SK-N-SH treated with all-trans-retinoic acid at 6 μM for 48 hours (cell line): ENCODE measurements around the gene SMG1.

ENCODE experiments used
- ARNTL ChIP-seq: fragments of 450-650 bp; formaldehyde crosslinking; IDR thresholded peaks from 2 replicates; pipeline ENCODE4 v1.5.0; 2020; ENCODE audit warnings: low read depth, mild to moderate bottlenecking, moderate library complexity, borderline replicate concordance
- BACH2 ChIP-seq: fragments of 250-450 bp; sonication (Bioruptor Pico); IDR thresholded peaks from 2 replicates; pipeline ENCODE4 v1.9.0; 2021; ENCODE audit warnings: mild to moderate bottlenecking, borderline replicate concordance
- CREB5 ChIP-seq: fragments of 250-450 bp; sonication (Bioruptor Pico); IDR thresholded peaks from 2 replicates; pipeline ENCODE4 v1.5.1; 2020; ENCODE audit warnings: low read depth, mild to moderate bottlenecking, moderate library complexity
- ESRRG ChIP-seq: fragments of 250-450 bp; sonication (Bioruptor Pico); IDR thresholded peaks from 2 replicates; pipeline ENCODE4 v1.6.1; 2021; ENCODE audit warnings: mild to moderate bottlenecking
- GLIS3 ChIP-seq: fragments of 250-450 bp; sonication (Bioruptor Pico); IDR thresholded peaks from 2 replicates; pipeline ENCODE4 v1.5.0; 2020; ENCODE audit warnings: mild to moderate bottlenecking, moderate library complexity
- ISL1 ChIP-seq: fragments of 250-450 bp; sonication (Bioruptor Pico); IDR thresholded peaks from 2 replicates; pipeline ENCODE4 v2.1.2; 2022; ENCODE audit warnings: mild to moderate bottlenecking, moderate library complexity
- PATZ1 ChIP-seq: fragments of 250-450 bp; sonication (Bioruptor Pico); IDR thresholded peaks from 2 replicates; pipeline ENCODE4 v1.8.0; 2020; ENCODE audit warnings: mild to moderate bottlenecking, moderate library complexity, borderline replicate concordance
- POU6F1 ChIP-seq: fragments of 250-450 bp; sonication (Bioruptor Pico); IDR thresholded peaks from 2 replicates; pipeline ENCODE4 v1.8.0; 2021; ENCODE audit warnings: low read depth, mild to moderate bottlenecking, moderate library complexity, borderline replicate concordance
- TOX ChIP-seq: fragments of 250-450 bp; sonication (Bioruptor Pico); IDR thresholded peaks from 2 replicates; pipeline ENCODE4 v1.8.0; 2021; ENCODE audit warnings: mild to moderate bottlenecking, moderate library complexity, borderline replicate concordance
- ZFP30 ChIP-seq: fragments of 450-650 bp; formaldehyde crosslinking; IDR thresholded peaks from 2 replicates; pipeline ENCODE4 v1.5.0; 2022; ENCODE audit warnings: mild to moderate bottlenecking, moderate library complexity
- ZNF565 ChIP-seq: fragments of 450-650 bp; formaldehyde crosslinking; conservative IDR thresholded peaks from 2 replicates; pipeline ENCODE4 v1.5.0; 2020; ENCODE audit warnings: low read depth, mild to moderate bottlenecking, moderate library complexity

- TF ChIP-seq BACH2 (CRISPR knock-in tag), result no peak
- no peak for TF ChIP-seq ESRRG (CRISPR knock-in tag)
- TF ChIP-seq PATZ1 (CRISPR knock-in tag), result no peak
- no peak for TF ChIP-seq POU6F1 (CRISPR knock-in tag)
- no peak for TF ChIP-seq ISL1
- no peak for TF ChIP-seq ARNTL (CRISPR knock-in tag)
- no peak for TF ChIP-seq CREB5
- no peak for TF ChIP-seq ZNF565 (CRISPR knock-in tag)
- TF ChIP-seq ZFP30 (CRISPR knock-in tag), result no peak
- no peak for TF ChIP-seq GLIS3 (CRISPR knock-in tag)
- TF ChIP-seq TOX (CRISPR knock-in tag), result no peak
Measured at GRCh38 chr16:18804540-18804939, 121.7 kb downstream of the SMG1 start.
